ENCODE results near the gene GPR149.
"Not testable (repeated sequence)": the region's sequence is repeated elsewhere in the genome, so short reads cannot be mapped to it uniquely, and the experiment has no call there.

The GPR149 gene

GRCh38 chr3:154430014-154430413 is at the start of gene GPR149:
Gene GPR149, minus strand, starts transcription at chr3:154430190. Its CDS starts 575 bp downstream, at chr3:154429615.
- DNase-seq (ENCODE audit: low read depth in 4 of 4, low spot score in 1 of 4) = no peak

GRCh38 chr3:154473769-154474168 is 43.8 kb upstream of the GPR149 start:
- no peak for DNase-seq (ENCODE audit: low read depth in 4 of 4, low spot score in 1 of 4)

DNA sequence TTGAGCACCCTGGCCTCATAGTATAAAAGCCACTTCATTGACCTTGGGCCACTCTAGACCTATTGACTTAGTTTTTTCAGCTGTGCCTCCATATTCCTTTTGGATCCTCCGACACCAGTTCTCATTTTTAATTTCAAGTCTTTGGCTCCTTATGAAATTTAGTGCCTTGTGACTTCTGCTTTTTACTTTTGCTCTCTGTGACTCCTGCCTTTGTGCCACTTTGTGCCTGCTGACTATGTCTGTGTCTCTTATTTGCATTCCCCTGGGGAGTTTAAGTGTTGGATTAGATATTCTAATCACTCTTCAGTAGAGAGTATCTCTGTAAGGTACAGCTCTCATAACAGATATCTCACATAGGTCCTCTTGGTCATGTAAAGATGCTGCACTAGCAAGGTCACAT is 39.6 kb upstream of the GPR149 start:
- DNase-seq (ENCODE audit: low read depth in 4 of 4, low spot score in 1 of 4) = no peak

DNA sequence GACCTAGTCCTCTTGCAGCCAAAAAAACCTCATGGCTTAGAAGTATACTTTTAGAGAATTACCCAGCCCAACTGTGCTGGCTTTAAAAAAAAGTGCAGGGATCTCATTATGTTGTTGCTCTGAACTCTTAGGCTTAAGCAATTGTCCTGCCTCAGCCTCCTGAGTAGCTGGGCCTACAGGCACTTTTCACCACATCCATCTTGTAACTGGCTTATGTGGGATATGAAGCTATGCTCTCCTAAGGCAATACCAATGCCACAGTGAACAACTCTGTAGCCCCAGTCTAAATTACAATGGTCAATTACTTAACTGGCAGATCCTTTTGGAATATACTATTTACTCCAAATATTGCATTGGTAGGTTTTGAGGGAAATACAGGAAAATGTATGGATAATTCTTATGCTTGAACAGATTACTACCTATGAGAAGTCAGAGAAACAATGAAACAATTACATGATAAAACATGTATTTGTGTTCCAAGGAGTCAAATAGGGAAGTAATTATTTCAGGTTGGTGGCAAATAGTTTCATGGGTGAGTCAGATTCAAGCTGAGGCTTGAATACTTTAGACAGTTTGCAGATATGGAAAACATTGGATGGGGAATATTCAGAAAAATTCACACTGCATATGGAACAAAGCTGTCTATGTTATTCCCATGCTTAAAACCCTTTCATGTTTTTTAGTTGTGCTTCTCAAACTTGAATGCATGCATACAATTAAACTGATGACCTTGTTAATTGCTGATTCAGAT is 34.6 kb upstream of the GPR149 start:
- DNase-seq (ENCODE audit: low read depth in 4 of 4, low spot score in 1 of 4) = no peak

- DNase-seq (ENCODE audit: low read depth in 4 of 4, low spot score in 1 of 4) = no peak
Observed at GRCh38 chr3:154458560-154458959, 28.6 kb upstream of the GPR149 start.

GRCh38 chr3:154439081-154439480 is 9.1 kb upstream of the GPR149 start:
- DNase-seq (ENCODE audit: low read depth in 4 of 4, low spot score in 1 of 4) = not testable (repeated sequence)

DNA sequence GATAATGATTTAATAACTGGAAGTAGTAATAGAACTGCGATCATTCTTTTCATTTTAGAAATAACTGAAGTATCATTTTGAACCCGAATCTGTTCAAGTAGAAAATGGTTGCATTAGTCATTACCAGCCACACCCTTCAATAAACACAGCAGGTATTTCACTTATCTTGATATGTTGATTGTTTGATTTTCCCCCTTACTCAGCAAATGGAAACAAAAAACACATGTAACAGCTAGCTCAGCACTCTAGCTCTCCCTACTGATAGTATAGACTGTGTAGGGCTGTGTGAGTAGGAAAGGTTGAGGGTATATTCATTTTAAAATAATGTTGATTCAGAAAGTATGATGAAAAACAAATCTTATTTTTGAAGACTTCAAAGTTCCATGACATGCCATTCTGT is 1.1 kb upstream of the GPR149 start:
- DNase-seq (ENCODE audit: low read depth in 4 of 4, low spot score in 1 of 4) = no peak

DNA sequence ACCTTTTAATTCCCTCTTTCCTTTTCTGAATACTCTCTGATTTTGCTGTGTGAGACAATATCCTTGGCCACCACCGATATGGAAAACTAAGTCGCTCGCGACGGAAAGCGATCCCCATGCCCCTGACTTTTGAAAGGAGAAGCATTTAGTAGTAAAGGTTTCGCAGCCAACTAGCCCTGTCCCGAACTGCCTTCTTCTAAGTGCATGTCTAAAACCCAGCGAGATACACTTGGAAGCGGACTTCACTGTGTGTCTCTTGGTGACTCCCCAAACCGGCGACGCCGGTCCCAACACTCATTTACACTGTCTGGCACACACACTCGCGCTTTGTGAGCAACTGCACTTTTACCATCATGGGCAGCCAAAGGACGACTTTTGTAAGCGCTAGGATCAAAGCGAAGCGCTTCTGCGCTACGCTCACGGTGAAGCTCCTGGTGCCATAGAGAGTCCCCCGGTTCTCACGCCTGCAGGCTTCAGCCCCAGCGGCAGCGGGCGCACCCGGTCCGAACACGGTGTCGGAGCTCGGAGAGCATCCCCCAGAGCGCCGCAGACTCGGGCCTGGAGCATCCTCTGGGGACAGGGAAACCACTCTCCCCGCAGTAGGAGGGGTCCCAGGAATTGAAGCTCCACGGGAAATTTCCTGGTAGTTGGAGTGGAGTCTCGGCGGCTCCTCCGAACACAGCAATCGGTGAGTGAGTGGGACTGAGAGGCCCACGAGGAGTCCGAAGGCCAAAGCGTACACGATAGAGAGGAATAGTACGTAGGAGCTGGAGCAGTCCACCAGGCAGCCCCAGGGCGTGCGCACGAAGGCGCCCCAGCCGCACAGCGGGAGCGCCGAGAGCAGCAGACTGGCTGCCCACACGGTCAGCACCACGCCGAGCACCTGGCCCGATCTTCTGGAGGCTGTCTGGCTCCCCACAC is 1.4 kb downstream of the GPR149 start:
- no peak for DNase-seq (ENCODE audit: low read depth in 4 of 4, low spot score in 1 of 4)

DNA sequence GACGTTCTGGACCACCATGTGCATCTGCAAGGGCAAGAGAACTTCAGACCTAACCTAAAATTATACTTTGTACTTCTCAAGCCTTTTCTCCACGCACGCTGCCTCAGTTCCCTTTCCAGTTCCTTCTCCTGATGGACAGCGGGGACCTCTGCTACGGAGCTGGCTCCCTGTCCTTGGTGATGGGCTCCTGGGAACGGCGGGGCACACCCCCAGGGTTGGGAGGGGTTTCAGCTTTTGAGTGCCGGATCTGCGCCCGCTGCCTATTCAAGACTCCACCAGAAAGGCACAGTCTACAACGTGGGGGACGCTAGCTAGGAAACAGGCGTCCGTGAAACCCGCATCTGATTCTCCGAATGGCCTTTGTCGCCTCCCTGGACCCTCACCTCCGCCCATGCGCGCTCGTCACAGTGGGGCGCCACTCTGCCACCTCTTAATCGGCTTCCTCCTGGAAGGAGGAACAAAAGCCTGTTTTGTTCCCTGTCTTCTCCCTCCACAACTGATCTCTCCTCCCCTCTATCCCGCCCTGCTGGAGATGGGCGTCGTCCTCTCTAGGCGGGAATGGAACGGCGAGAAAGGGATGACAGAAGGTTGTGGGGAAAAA is 2.2 kb downstream of the GPR149 start:
- DNase-seq (ENCODE audit: low read depth in 4 of 4, low spot score in 1 of 4) = no peak

- DNase-seq (ENCODE audit: low read depth in 4 of 4, low spot score in 1 of 4) = no peak
Observed at GRCh38 chr3:154422694-154423093, 7.3 kb downstream of the GPR149 start.

GRCh38 chr3:154421083-154421482 is 8.9 kb downstream of the GPR149 start:
- no peak for DNase-seq (ENCODE audit: low read depth in 4 of 4, low spot score in 1 of 4)

GRCh38 chr3:154398084-154398967 is 31.7 kb downstream of the GPR149 start:
- DNase-seq (ENCODE audit: low read depth in 4 of 4, low spot score in 1 of 4) = no peak

DNA sequence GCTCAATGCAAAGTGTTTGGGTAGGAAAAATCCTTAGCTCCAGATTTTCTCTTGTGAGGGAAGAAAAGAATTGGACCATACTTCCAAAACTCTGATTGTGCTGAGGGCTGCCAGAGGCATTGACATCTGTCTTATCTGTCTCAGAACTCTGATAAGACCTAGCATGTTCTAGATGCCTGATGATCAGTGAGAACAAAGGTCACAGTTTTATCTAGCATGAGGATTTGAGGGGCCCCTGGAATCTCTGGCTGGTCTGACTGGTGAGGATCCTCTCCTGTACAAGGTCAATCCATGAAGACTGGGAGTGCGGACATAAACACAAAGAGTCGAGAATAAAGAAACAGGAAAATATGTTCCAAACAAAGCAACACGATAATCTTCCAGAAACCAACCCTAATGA is 40.1 kb downstream of the GPR149 start:
- DNase-seq (ENCODE audit: low read depth in 4 of 4, low spot score in 1 of 4) = no peak

DNA sequence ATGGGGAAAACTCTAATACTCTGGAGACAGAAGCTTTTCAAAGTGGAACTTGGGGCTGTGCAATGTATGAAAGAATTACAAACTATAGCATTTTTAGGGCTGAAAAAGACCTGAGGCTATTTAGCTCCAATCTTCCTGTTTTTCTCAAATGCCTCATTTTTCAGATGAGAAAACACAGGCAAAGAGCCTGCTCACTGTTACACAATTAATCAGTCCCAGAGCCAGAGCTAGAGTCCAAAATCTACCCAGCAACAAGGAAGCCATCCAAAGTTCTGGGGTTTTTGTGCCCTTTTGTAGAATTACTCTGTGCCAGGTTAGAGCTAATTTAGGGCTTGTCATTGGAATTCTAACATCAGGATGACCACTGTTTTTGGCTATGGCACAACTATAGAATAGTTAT is 45.5 kb downstream of the GPR149 start:
- no peak for DNase-seq (ENCODE audit: low read depth in 4 of 4, low spot score in 1 of 4)

DNA sequence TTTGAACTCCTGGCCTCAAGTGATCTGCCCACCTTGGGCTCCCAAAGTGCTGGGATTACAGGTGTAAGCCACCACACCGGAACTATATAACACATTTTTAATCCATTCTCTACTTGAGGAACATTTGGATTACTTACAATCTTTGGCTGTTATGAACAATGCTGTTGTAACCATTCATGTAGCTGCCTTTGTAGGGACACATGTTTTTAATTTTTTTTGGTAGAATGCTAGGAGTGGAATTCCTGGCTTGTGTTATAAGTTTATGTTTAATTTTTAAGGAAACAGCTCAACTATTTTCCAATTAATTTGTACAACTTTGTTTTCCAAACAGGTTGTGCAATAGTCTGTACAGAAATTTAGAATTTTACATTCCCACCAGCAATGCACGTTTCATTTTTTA is 51.7 kb downstream of the GPR149 start:
- no peak for DNase-seq (ENCODE audit: low read depth in 4 of 4, low spot score in 1 of 4)

DNA sequence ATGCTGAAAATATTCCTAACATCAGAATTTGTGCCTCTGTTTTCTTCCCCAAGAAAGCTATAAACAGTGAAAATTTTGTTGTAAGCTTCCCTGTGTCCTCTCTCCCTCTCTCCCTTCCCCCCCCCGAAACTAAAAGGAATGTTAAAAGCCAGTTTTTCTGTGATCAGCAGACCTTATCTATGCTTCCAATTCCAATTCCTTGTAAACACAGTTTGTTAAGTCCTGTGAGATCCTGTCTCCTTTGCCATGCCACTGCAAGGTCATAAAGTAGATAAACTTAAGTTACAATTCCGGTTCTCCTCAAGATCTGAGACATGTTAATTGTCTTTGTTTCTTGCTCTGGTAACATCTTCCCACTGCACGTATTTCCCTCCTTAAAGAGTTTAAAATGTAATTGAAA is 62.8 kb downstream of the GPR149 start:
- no peak for DNase-seq (ENCODE audit: low read depth in 4 of 4, low spot score in 1 of 4)

DNA sequence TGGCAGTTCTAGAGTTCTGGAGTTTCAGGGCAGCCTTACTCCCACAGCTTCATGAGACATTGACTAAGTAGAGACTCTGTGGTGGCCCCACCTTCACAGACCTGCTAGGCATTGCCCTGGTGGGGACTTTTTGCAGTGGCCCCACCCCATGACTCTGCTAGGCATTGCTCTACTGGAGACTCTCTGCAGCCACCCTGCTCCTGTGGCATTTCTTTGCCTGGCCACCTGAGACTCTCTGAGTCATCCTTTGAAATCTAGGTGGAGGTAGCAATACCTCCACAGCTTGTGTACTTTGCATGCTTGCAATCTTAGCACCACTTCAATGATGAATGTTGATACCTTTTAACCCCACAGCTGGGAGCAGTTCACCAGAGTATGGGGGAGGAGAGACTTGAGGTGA is 65.1 kb downstream of the GPR149 start:
- no peak for DNase-seq (ENCODE audit: low read depth in 4 of 4, low spot score in 1 of 4)

DNA sequence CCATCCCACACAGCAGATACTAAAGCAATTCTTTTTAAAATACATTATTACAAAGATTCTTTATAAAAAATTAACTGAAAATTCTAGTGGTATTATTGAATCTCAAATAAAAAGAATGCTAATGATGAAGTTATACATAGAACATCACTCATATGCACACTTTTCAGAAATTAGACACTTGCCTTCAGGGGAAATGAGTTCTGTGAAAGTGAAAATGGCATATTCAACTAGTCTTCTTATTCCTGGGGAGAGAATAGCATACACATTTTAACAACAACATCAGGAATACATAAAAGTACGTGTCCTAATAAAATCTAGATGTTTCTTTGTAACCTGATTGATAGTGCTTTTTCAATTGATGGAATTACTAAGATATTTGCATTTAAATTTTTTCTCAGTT is 68.9 kb downstream of the GPR149 start:
- no peak for DNase-seq (ENCODE audit: low read depth in 4 of 4, low spot score in 1 of 4)

DNA sequence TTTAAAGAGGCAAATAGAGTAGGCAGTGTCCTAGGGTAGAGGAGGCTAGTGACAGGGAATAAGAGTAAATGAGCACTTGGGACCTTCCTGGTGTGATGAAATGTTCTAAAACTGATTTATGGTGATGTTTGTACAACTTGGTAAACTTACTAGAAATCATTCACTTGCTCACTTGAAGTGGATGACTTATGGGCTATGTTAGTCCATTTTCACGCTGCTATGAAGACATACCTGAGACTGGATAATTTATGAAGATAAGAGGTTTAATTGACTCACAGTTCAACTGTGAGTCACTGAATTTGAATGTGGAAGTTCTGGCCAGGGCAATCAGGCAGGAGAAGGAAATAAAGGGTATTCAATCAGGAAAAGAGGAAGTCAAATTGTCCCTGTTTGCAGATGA is 74.0 kb downstream of the GPR149 start:
- no peak for DNase-seq (ENCODE audit: low read depth in 4 of 4, low spot score in 1 of 4)

- no peak for DNase-seq (ENCODE audit: low read depth in 4 of 4, low spot score in 1 of 4)
Observed at GRCh38 chr3:154349223-154349622, 80.8 kb downstream of the GPR149 start.

Data from stimulated activated CD4-positive, alpha-beta T cell treated with anti-CD3 and anti-CD28 coated beads, Interleukin-1b, Interleukin-23, amount 100 ng/mL, for 24 hours (primary cell).